Liver (tissue), 9 donors: ENCODE results near the gene URI1. TPM values are rescaled to one million over a fixed set of nuclear protein-coding genes. Genes with fewer than 3 reads are reported as not detected.

ENCODE experiments used
- DNase-seq: peaks from one replicate; pipeline ENCODE4 v3.0.0-alpha.2; 2017; ENCODE audit warnings: low spot score
- H3K27ac ChIP-seq, 2 donors: one replicate each; pipeline ENCODE4 v1.7.0; 2013; ENCODE audit warnings: inconsistent platforms in 2 of 2, low read length in 2 of 2, control low read depth in 1 of 2, low read depth in 1 of 2, mild to moderate bottlenecking in 1 of 2
- H3K27me3 ChIP-seq, 4 donors: one replicate each; pipeline versions ENCODE4 v1.6.1 to v1.7.0; 2013; ENCODE audit warnings: low read length in 3 of 4, inconsistent platforms in 1 of 4, mild to moderate bottlenecking in 1 of 4, moderate library complexity in 1 of 4; ENCODE audit not compliant: control insufficient read depth in 4 of 4, insufficient read depth in 4 of 4
- H3K36me3 ChIP-seq, 4 donors: one replicate each; pipeline versions ENCODE4 v1.6.1 to v1.7.0; 2013; ENCODE audit warnings: low read length in 3 of 4, mild to moderate bottlenecking in 3 of 4, low read depth in 1 of 4, moderate library complexity in 1 of 4; ENCODE audit not compliant: control insufficient read depth in 4 of 4, insufficient read depth in 3 of 4
- H3K4me1 ChIP-seq, 4 donors: one replicate each; pipeline versions ENCODE4 v1.6.1 to v1.7.0; 2013; ENCODE audit warnings: low read length in 3 of 4, mild to moderate bottlenecking in 3 of 4, moderate library complexity in 1 of 4; ENCODE audit not compliant: control insufficient read depth in 4 of 4, insufficient read depth in 4 of 4
- H3K4me3 ChIP-seq, 3 donors: one replicate each; pipeline versions ENCODE4 v1.6.1 to v1.7.0; 2013; ENCODE audit warnings: low read length in 3 of 3, control low read depth in 1 of 3, low read depth in 1 of 3, mild to moderate bottlenecking in 1 of 3
- H3K9ac ChIP-seq, 2 donors: one replicate each; pipeline ENCODE4 v1.7.0; 2013; ENCODE audit warnings: low read length in 2 of 2, mild to moderate bottlenecking in 2 of 2, moderate library complexity in 2 of 2, control low read depth in 1 of 2, low read depth in 1 of 2
- H3K9me3 ChIP-seq, 4 donors: one replicate each; pipeline versions ENCODE4 v1.6.1 to v1.7.0; 2013; ENCODE audit warnings: low read length in 3 of 4; ENCODE audit not compliant: control insufficient read depth in 4 of 4
- ATF3 ChIP-seq: IDR thresholded peaks from 2 replicates; pipeline ENCODE4 v1.6.1; 2016; ENCODE audit warnings: antibody characterized with exemption
- EGR1 ChIP-seq, 2 donors: IDR thresholded peaks; 2 replicates each; pipeline ENCODE4 v1.6.1; 2016 to 2018; ENCODE audit warnings: antibody characterized with exemption in 2 of 2, low read depth in 2 of 2
- FOXA1 ChIP-seq: IDR thresholded peaks from 2 replicates; pipeline ENCODE4 v1.6.1; 2016; ENCODE audit warnings: antibody characterized with exemption
- FOXA2 ChIP-seq: IDR thresholded peaks from 2 replicates; pipeline ENCODE4 v1.6.1; 2016; ENCODE audit warnings: antibody characterized with exemption
- GABPA ChIP-seq, 2 donors: IDR thresholded peaks in 1 of 2; conservative IDR thresholded peaks in 1 of 2; 2 replicates each; pipeline ENCODE4 v1.6.1; 2016; ENCODE audit warnings: antibody characterized with exemption in 2 of 2, mild to moderate bottlenecking in 1 of 2, moderate library complexity in 1 of 2
- HNF4A ChIP-seq, 2 donors: conservative IDR thresholded peaks; 2 replicates each; pipeline ENCODE4 v1.6.1; 2016; ENCODE audit warnings: antibody characterized with exemption in 2 of 2, mild to moderate bottlenecking in 2 of 2
- HNF4G ChIP-seq: IDR thresholded peaks from 2 replicates; pipeline ENCODE4 v1.6.1; 2016; ENCODE audit warnings: antibody characterized with exemption
- JUND ChIP-seq, 2 donors: IDR thresholded peaks; 2 replicates each; pipeline ENCODE4 v1.6.1; 2016; ENCODE audit warnings: antibody characterized with exemption in 2 of 2
- MAX ChIP-seq: IDR thresholded peaks from 2 replicates; pipeline ENCODE4 v1.6.1; 2016; ENCODE audit warnings: antibody characterized with exemption
- NR2F2 ChIP-seq: IDR thresholded peaks from 2 replicates; pipeline ENCODE4 v1.6.1; 2016; ENCODE audit warnings: antibody characterized with exemption
- RAD21 ChIP-seq, 2 donors: IDR thresholded peaks; 2 replicates each; pipeline ENCODE4 v1.6.1; 2016; ENCODE audit warnings: antibody characterized with exemption in 2 of 2, mild to moderate bottlenecking in 2 of 2
- RXRA ChIP-seq, 2 donors: IDR thresholded peaks; 2 replicates each; pipeline ENCODE4 v1.6.1; 2017 to 2018; ENCODE audit warnings: antibody characterized with exemption in 2 of 2, mild to moderate bottlenecking in 1 of 2
- SP1 ChIP-seq: IDR thresholded peaks from 2 replicates; pipeline ENCODE4 v1.6.1; 2018; ENCODE audit warnings: antibody characterized with exemption, mild to moderate bottlenecking
- TAF1 ChIP-seq: conservative IDR thresholded peaks from 2 replicates; pipeline ENCODE4 v1.6.1; 2016; ENCODE audit warnings: antibody characterized with exemption, mild to moderate bottlenecking
- YY1 ChIP-seq: IDR thresholded peaks from 2 replicates; pipeline ENCODE4 v1.6.1; 2016; ENCODE audit warnings: antibody characterized with exemption, mild to moderate bottlenecking
- WGBS: extraction: QIAGEN DNeasy Blood & Tissue Kit; methylation state at CpG from one replicate; pipeline ENCODE4 v1.1.7; 2013; 5-methylcytosine and 5-hydroxymethylcytosine counted together
- polyA plus RNA-seq, 2 donors: library from polyadenylated mRNA; stranded (reverse) in 1 of 2; unstranded in 1 of 2; fragments of 200-250 nt in 1 of 2; fragments of >200 nt in 1 of 2; fragmentation: Nextera tagmentation in 1 of 2; extraction: Ambion mirVana in 1 of 2; gene quantifications; one replicate each; pipeline versions ENCODE4 v1.2.1 to v1.2.3, GENCODE V29; 2013 to 2015
- total RNA-seq, 2 donors: library from RNA; depleted of rRNA; stranded (reverse); fragments of >200 nt; gene quantifications; one replicate each; pipeline ENCODE4 v1.2.3, GENCODE V29; 2014
- TF ChIP-seq, protein P1 (sequence below): fragments of 150-350 bp; IDR thresholded peaks from 2 replicates; pipeline ENCODE4 v1.5.1; 2017; ENCODE audit warnings: improper control_type of control experiment, low read depth, low read length; ENCODE audit not compliant: missing input control
- TF ChIP-seq, protein P2 (sequence below): IDR thresholded peaks from 2 replicates; pipeline ENCODE4 v1.6.1; 2016; ENCODE audit warnings: antibody characterized with exemption, mild to moderate bottlenecking
- TF ChIP-seq, protein P3 (sequence below): IDR thresholded peaks from 2 replicates; pipeline ENCODE4 v1.6.1; 2016; ENCODE audit warnings: antibody characterized with exemption
- donor health status: healthy.
- donor health status: healthy.
- donor health status: healthy.
- donor health status: healthy.
- donor health status: healthy.

Gene URI1
- total and polyA plus RNA-seq, 4 donors: 12.2 to 29.5 (median 15.7) TPM

DNA sequence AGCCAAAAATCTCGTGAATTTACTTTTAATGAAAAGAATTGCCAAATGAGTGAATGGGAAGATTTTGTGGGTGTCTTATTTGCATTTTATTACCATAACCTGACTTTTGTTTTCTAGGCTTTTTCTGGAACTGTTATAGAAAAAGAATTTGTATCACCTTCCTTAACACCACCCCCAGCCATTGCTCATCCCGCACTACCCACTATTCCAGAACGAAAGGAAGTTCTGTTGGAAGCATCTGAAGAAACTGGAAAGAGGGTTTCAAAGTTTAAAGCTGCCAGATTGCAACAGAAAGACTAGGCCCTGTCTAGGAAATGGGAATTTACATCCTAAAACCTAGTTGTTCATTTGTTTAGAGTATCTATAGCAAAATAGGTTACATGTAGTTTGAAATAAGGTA, 72.7 kb downstream of the URI1 start:
- H3K4me3 ChIP-seq: no peak overlapping the region
- no peaks in the 10 kb centered on the region for H3K27me3 ChIP-seq
- no peak for DNase-seq
- H3K9ac ChIP-seq: no peak overlapping the region
- 98% methylated on average over 3 of the region's 3 CpGs for WGBS
- H3K36me3 ChIP-seq: peaks cover 0 to 20% (median 10%) of the 10 kb centered on the region in 4 donors
- no peaks in the 10 kb centered on the region for H3K9me3 ChIP-seq
- H3K27ac ChIP-seq: no peak overlapping the region
- TF ChIP-seq, protein P1, sequence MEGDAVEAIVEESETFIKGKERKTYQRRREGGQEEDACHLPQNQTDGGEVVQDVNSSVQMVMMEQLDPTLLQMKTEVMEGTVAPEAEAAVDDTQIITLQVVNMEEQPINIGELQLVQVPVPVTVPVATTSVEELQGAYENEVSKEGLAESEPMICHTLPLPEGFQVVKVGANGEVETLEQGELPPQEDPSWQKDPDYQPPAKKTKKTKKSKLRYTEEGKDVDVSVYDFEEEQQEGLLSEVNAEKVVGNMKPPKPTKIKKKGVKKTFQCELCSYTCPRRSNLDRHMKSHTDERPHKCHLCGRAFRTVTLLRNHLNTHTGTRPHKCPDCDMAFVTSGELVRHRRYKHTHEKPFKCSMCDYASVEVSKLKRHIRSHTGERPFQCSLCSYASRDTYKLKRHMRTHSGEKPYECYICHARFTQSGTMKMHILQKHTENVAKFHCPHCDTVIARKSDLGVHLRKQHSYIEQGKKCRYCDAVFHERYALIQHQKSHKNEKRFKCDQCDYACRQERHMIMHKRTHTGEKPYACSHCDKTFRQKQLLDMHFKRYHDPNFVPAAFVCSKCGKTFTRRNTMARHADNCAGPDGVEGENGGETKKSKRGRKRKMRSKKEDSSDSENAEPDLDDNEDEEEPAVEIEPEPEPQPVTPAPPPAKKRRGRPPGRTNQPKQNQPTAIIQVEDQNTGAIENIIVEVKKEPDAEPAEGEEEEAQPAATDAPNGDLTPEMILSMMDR: no peak
- TF ChIP-seq TAF1: no peak
- no peak for TF ChIP-seq NR2F2
- TF ChIP-seq YY1: no peak
- no peak for TF ChIP-seq JUND (IDR thresholded peaks at IDR 0.05)
- TF ChIP-seq, protein P2, sequence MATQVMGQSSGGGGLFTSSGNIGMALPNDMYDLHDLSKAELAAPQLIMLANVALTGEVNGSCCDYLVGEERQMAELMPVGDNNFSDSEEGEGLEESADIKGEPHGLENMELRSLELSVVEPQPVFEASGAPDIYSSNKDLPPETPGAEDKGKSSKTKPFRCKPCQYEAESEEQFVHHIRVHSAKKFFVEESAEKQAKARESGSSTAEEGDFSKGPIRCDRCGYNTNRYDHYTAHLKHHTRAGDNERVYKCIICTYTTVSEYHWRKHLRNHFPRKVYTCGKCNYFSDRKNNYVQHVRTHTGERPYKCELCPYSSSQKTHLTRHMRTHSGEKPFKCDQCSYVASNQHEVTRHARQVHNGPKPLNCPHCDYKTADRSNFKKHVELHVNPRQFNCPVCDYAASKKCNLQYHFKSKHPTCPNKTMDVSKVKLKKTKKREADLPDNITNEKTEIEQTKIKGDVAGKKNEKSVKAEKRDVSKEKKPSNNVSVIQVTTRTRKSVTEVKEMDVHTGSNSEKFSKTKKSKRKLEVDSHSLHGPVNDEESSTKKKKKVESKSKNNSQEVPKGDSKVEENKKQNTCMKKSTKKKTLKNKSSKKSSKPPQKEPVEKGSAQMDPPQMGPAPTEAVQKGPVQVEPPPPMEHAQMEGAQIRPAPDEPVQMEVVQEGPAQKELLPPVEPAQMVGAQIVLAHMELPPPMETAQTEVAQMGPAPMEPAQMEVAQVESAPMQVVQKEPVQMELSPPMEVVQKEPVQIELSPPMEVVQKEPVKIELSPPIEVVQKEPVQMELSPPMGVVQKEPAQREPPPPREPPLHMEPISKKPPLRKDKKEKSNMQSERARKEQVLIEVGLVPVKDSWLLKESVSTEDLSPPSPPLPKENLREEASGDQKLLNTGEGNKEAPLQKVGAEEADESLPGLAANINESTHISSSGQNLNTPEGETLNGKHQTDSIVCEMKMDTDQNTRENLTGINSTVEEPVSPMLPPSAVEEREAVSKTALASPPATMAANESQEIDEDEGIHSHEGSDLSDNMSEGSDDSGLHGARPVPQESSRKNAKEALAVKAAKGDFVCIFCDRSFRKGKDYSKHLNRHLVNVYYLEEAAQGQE: no peak
- TF ChIP-seq GABPA (IDR thresholded peaks at IDR 0.05 in 1 of 2, conservative IDR thresholded peaks at IDR 0.05 in 1 of 2): no peak
- TF ChIP-seq, protein P3, sequence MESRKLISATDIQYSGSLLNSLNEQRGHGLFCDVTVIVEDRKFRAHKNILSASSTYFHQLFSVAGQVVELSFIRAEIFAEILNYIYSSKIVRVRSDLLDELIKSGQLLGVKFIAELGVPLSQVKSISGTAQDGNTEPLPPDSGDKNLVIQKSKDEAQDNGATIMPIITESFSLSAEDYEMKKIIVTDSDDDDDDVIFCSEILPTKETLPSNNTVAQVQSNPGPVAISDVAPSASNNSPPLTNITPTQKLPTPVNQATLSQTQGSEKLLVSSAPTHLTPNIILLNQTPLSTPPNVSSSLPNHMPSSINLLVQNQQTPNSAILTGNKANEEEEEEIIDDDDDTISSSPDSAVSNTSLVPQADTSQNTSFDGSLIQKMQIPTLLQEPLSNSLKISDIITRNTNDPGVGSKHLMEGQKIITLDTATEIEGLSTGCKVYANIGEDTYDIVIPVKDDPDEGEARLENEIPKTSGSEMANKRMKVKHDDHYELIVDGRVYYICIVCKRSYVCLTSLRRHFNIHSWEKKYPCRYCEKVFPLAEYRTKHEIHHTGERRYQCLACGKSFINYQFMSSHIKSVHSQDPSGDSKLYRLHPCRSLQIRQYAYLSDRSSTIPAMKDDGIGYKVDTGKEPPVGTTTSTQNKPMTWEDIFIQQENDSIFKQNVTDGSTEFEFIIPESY: no peak
- TF ChIP-seq HNF4G: no peak
- no peak for TF ChIP-seq ATF3
- TF ChIP-seq HNF4A (conservative IDR thresholded peaks at IDR 0.05): no peak
- no peak for TF ChIP-seq RXRA (IDR thresholded peaks at IDR 0.05)
- TF ChIP-seq EGR1 (IDR thresholded peaks at IDR 0.05; ENCODE audit: low read depth in 2 of 2): no peak
- no peak for TF ChIP-seq FOXA1
- H3K4me1 ChIP-seq: no peaks in the 10 kb centered on the region

GRCh38 chr19:30017172-30017571, 75.1 kb downstream of the URI1 start:
- H3K9ac ChIP-seq: no peak overlapping the region
- H3K27me3 ChIP-seq: no peaks in the 10 kb centered on the region
- H3K27ac ChIP-seq: no peak overlapping the region
- peaks cover 0 to 13% (median 4%) of the 10 kb centered on the region in 4 donors for H3K36me3 ChIP-seq
- H3K4me1 ChIP-seq: no peaks in the 10 kb centered on the region
- no peaks in the 10 kb centered on the region for H3K9me3 ChIP-seq
- no peak for DNase-seq
- no peak overlapping the region for H3K4me3 ChIP-seq
- TF ChIP-seq FOXA2 (no peak), RXRA (IDR thresholded peaks at IDR 0.05) (no peak), HNF4G (no peak), TAF1 (no peak), ATF3 (no peak), NR2F2 (no peak), YY1 (no peak), EGR1 (IDR thresholded peaks at IDR 0.05; ENCODE audit: low read depth in 2 of 2) (no peak), RAD21 (IDR thresholded peaks at IDR 0.05) (no peak), MAX (no peak), SP1 (no peak), JUND (IDR thresholded peaks at IDR 0.05) (no peak)
- TF ChIP-seq, protein P2: no peak
- TF ChIP-seq, protein P1: no peak
